Stimulated activated CD8-positive, alpha-beta memory T cell treated with anti-CD3 and anti-CD28 coated beads, Interleukin-7, amount 100 ng/mL, for 4 hours (primary cell): ENCODE data around the gene NCAPG2.
"Not testable (repeated sequence)": the region's sequence is repeated elsewhere in the genome, so short reads cannot be mapped to it uniquely, and the experiment has no call there.

Source experiments
- DNase-seq, 2 donors: peaks; one replicate each; pipeline ENCODE4 v3.0.0-alpha.2; 2020; ENCODE audit warnings: low read depth in 2 of 2

The NCAPG2 gene

DNA sequence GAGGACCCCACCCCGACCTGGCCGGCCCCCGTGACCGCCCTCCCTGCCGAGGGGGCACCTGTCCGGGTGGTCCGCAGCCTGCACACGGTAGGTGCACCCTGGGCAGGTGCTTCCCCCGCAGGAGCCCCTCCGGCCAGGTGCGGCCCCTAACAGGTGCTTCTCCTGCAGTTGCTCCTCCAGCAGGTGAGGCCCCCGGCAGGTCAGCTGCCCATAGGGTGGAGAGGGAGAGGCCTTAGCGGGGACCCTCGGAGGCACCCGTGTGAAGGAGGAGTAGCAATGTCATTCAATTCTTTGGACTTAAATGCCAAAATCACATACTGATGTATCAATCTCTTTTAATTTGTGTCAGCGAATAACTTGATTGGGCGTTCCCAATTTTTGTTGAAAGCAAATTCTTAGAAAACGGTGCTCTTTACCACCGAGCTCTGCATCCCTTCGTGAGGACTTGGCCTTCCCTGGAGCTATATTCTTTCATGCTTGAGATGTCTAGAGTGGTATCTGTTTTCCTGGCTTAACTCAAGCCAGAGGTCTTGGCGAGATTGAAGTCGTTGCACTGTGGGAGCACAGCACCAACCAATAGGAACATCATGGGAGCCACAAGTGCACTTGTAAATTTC is 738 bp upstream of the NCAPG2 start:
- no peak for DNase-seq

DNA sequence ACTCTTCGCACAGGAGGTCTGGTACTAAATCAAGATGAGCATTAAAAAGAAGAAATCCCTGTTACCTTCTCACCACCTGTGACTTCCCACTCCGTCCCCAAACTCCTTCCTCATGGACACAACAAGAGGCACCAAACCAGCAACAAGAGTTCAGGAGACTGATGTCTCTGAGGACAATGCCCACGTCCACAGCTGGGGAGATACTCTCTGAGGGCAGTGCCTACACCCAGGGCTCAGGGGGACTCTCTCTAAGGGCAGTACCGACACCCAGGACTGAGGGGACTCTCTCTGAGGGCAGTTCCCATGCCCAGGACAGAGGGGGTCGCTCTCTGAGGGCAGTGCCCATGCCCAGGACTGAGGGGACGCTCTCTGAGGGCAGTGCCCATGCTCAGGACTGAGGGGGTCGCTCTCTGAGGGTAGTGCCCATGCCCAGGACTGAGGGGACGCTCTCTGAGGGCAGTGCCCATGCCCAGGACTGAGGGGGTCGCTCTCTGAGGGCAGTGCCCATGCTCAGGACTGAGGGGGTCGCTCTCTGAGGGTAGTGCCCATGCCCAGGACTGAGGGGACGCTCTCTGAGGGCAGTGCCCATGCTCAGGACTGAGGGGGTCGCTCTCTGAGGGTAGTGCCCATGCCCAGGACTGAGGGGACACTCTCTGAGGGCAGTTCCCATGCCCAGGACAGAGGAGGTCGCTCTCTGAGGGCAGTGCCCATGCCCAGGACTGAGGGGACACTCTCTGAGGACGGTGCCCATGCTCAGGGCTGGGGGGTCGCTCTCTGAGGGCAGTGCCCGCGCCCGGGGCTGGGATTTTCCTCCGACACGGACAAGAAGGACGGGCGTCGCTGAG is 703 bp downstream of the NCAPG2 start:
- DNase-seq: not testable (repeated sequence)

DNA sequence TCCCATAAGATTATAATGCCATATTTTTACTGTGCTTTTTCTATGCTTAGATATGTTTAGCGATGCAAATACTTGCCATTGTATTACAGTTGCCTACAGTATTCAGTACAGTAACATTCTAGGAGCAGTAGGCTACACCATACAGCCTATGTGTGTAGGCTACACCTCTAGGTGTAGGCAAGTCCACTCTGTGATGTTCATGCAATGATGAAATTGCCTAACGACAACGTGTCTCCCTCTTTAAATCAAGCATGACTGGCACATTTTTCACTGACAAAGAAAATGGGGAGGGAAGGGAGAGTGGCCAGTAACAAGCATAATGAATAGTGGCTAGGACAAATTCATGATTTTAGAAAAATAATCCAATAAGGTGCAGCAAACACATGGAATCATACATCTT is 1.7 kb downstream of the NCAPG2 start:
- DNase-seq: no peak

DNA sequence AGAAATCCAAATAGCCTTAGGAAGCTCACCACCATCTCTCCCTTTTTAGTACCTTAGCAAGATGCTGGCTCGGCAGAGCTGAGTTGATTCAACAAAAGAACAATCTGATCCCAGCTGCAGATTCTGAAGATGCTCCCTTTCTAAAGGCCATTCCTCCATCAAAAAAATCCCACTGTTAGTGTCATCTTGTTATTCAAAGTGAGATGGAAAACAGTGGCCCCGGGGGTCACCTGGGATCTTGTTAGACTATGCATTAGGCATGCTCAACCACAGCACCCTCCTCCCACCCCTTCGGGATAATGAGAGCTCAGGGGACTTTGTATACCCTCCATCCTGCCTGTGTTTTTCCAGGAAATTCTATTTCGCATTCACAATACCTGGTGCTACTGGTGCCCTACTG is 2.4 kb downstream of the NCAPG2 start:
- DNase-seq: no peak

DNA sequence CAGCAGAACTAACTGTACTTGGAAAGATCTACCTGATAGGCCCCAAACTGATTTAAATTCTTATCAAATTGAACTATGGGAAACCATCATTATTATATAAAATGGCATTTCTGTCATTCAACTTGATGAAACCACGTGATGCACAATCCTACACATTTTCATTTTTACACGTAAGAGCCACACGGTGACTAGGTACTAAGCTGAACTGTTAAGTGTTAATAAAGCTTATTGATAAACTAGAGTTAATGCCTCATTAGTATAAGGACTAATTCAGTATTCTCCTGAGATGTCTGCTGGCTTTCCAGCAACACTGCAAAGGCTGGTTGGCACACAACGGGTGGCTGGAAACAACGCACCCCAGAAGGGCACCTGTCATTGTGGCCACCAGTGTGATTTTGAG is 4.6 kb downstream of the NCAPG2 start:
- DNase-seq: no peak

DNA sequence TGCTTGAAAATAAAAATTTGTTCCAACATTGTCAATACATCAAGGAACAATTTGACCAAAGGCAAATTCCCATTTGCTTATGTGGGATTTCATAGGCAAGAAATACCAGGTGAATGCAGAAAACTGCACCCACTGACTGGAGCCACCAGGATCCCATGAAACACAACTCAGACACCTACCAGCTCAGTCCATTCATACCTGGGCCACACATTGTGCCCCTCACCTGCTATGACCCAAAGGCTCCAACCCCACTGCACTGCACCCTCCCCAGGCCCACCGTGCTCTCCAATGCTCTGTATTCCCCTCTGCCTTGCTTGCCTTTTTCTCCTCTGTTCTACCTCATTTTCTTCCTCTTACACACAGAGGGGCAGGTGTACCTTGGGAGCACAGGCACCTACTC is 5.3 kb downstream of the NCAPG2 start:
- DNase-seq: no peak

DNA sequence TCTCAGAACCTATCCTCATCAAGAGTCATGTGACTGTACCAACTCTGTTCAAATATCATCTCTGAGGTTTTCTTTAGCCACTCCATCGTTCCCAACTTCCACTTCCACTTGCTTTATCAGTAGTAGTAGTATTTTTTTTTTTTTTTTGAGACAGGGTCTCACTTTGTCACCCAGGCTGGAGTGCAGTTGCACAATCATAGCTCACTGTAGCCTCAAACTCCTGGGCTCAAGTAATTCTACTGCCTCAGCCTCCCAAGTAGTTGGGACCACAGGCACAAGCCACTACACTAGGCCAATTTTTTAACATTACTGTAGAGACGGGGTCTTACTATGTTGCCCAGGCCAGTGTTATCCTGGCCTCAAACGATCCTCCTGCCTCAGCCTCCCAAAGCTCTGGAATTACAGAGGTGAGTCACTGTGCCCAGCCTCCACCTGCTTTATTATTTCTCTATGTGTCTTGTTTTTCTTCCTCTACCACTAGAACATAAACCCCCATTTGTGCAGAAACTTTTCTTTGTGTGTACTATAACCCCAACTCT is 5.9 kb downstream of the NCAPG2 start:
- no peak for DNase-seq

DNA sequence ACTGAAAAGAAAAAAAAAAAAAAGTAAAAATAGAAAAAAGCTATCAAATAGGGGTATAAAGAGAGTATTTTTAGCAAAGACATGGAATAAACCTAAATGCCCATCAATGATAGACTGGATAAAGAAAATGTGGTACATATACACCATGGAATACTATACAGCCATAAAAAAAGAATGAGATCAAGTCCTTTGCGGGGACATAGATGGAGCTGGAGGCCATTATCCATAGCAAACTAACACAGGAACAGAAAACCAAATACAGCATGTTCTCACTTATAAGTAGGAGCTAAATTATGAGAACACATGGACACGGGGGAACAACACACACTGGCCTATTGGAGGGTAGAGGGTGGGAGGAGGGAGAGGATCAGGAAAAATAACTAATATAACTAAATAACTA is 7.0 kb downstream of the NCAPG2 start:
- not testable (repeated sequence) for DNase-seq

DNA sequence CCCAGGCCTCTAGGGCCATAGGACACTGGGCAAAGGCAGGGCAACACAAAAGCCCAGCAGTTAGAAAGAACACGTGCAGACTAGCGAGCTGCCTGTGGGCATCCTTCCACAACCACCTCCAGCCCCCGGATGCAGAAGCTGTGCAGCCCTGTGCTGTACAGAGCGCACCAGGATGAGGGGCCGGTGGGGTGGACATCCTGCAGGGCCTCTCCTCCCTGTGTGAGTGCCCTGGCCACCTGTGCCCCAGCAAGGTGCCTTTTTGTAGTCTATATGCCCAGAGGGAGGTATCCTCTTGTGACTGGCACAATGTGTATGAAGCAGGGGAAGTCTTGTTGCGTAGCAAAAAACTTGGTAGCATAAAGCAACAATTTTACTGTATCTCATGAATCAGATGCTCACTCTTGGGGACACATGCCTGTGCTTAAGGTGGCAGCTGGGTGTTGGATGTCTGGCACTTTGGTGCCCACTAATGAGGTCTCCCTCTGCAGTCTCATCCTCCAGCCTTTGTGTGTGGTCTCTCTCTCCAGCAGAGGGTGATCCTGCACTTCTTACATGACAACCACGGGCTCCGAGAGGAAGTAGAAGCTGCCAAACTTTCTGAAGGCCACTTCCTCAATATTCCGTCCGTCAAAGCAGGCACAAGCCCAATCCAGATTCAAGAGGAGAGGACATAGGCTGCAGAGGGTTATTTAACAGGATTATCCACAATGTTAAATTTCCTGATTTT is 8.7 kb downstream of the NCAPG2 start:
- DNase-seq: peak; percentile 32 to 34

DNA sequence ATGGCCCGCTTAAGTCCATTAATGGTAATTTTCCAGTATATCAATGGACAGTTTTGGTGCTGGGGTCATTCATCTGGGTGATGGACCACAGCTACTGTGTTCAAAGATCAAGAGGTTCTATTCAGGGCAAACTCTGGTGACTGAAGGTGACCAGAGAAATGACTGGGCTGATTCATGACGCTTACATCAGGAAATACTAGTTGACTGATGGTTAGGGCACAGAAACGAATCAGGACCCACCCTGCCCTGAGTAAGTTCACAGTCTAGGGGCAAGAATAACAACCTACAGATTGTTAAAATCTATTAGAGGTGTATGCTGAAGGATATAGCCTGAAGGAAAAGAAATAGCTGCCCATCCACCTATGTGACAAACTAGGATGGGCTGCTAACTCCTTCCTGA is 9.5 kb downstream of the NCAPG2 start:
- no peak for DNase-seq

DNA sequence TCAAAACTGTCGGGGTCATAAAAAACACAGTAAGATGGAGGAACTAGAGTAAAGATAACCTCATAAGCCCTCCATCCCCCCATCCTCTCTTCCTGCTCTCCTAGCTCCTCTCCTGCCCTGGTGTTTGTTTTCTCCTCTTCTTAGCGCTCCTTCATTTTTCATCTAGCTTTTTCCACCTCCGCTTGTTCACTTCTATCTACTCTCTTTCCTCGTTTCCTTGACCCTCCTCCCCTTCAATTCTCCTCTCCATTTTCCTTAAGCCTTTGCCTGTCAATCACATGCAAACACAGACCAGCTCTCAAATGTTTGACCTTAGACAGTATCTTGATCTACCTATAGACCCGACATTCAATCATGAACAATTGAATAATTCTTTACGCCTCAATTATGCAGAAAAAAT is 10.0 kb downstream of the NCAPG2 start:
- no peak for DNase-seq

DNA sequence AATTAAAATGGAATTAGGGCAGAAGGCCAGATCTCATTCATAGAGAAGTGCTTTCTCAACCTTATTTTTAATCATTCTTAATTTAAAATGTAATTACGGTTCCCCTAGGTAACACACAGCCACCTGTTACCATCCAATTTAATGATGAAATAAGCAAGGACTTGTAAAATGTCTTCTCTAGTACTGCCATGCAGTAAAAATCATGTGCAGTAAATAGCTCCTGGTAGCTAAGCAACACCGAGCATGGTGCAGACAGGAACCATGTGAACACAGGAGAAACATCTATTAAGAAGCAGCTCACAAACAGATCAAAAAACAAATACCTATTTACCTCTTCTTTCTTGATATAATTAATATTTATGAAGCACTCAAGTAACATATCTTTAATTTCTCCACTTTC is 15.1 kb downstream of the NCAPG2 start:
- DNase-seq: no peak

DNA sequence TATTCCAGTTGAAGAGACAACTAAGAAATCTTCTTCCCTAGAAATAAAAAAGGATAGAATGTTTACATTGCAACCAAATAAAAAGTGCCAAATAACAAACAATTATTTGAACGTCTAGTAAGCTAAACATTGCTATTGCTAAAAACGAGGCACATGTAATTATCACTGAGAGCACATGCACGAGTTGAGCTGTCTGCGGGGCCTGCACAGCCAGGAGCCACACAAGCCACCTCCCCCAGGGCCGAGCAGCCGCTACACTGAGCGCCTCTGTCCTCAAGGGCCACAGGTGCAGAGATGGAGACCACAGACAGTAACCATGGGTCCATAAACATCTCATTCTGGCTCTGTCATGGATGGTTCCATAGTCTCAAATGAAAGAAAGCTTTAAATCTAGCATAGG is 17.2 kb downstream of the NCAPG2 start:
- no peak for DNase-seq

DNA sequence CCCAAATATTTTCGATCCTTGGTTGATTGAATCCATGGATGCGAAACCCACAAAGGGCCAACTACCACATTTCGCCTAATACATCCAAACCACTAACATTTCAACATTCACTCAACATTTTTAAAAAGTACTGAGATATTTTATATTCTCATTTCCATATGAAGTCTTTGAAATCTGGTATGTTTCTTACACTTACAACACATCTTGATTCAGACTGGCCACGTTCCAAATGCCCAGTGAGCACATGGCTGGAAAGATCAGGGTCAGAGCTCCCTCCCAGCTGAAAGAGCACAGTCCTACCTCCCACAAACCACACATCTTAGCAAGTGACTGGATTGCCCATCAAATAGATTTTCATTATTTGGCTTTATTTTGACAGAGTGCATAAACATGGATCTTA is 18.9 kb downstream of the NCAPG2 start:
- DNase-seq: no peak

DNA sequence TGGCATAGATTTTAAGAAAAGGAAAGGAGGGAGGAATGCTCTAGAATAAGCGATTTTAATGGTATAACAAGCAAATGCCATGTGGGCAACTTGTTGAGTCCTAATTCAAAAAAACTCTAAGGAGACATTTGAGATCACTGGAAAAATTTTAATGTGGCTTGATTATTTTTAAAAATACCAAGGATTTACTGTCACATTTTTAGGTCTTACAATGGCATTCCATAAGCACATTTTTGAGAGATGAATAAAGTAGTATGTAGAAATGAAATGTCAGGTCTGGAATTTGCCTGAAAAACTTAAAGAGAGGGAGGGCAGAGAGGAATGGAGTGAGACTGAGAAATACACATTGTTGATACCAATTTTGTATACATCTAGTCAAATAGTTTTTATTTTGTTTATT is 20.3 kb downstream of the NCAPG2 start:
- DNase-seq: no peak

DNA sequence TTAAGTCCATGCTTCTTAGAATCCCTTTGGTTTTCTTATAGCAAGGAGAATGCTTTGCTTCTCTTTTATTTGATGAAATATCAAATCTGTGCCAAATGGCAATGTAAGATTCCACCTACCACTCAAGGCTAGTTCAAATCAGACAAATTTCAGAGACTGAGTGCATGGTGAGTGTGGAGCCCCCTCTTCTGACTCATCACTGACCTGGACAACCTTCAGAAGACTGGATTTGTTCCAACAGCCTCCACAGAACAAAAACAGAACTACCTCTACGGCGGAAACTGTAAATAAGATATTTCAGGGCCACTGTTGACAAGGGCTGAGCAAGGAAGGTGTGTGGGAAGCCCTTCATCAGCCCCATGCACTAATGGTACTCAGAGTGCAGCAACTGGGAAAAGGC is 21.1 kb downstream of the NCAPG2 start:
- no peak for DNase-seq

DNA sequence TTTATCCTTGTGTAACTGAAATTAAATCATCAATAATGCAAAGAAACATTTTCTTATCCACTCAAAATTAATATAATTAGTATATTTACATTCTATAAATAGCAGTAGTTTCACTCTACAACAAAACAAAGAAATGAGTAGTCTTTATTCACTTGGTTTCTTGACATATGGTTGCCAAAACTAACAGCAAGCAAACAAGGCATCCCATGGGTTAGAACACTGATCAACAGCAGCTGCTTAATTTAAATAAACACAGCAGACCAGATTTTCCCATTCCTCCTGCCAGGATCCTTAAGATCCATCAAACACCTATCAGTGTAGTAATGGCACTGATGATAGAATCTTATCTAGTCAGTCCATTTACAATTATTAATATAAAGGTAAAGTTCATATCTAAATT is 22.1 kb downstream of the NCAPG2 start:
- no peak for DNase-seq

DNA sequence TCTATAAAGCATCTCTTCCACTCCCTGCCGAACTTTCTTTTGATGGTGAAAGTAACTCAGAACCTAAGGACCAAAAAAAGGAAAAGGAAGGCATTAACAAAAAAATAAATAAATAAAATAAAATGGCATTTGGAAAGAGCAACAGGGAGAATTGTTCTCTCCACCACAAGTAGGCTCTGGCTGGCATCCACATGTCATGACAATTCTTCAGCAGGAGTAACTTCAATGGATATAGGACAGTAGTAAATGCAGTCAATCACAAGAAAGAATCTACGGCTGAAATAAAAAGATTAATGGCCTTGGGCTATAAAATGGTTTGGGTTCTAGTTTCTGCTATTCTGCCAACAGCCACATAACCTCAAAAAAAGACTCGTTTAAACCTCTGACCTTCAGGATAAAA is 23.9 kb downstream of the NCAPG2 start:
- no peak for DNase-seq

DNA sequence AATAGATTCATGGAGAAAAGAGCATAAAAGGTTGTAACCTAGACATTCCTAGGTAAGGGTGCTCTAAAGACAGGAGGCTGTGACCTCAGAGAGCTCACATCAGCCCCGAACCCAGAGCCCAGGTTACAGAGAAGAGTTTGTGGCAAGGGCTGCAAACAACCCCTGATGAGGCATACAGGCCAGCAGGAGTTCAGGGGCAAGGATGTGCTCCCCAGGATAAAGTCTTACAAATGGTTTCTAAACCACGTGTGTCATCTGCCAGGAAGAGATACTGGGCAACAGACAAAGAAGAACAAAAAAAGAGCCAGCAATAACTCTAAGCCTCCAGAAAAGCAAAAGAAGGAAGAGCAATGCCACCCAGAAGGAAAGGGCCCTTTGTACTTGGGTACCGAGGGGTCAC is 27.7 kb downstream of the NCAPG2 start:
- no peak for DNase-seq

DNA sequence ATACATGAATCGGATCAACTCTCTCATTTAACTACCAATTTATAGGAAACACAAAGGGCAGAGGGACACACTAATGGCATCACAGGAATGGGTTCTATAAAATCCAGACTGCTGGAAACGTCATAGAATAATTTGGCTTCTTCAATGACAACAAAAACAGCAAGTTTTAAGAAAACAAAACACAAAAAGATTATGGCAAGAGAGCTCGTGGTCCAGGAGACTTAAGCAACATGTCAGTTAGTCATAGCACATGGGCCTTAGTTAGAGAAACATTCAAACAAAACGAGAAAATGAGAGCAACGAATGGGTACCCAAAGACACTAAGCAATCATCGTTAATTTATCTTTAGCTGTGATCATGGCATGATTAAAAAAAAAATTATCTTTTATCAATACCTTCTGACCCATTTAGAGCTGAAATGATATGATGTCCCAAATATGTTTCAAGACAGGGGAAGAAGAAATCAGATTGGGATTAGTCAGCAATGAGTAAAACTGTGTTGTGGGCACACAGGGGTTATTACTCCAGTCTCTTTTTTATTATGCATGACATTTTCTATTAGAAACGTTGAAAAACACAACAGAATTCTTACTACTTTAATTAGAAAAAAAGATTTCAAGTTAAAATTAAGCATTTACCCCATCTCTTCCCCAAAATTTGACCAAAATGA is 28.3 kb downstream of the NCAPG2 start:
- DNase-seq: no peak

DNA sequence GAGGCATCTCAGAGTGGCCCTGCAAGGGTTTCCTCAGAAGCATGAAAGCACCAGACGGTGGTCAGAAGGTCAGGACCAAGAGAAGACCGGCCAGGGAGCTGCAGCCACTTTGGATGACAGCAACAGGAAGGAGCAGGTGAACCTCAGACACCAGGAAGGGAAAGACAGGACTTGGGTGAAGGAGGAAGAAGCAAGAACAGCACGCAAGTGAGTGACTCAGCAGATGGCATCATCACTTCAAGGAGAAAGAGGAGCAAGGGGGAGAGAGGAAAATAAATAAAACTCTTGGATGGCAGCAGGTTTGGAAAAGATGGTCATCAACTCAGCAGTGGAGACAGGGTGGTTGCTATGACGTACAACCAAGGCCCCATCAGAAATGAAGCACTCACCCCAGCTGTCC is 31.6 kb downstream of the NCAPG2 start:
- DNase-seq: no peak

DNA sequence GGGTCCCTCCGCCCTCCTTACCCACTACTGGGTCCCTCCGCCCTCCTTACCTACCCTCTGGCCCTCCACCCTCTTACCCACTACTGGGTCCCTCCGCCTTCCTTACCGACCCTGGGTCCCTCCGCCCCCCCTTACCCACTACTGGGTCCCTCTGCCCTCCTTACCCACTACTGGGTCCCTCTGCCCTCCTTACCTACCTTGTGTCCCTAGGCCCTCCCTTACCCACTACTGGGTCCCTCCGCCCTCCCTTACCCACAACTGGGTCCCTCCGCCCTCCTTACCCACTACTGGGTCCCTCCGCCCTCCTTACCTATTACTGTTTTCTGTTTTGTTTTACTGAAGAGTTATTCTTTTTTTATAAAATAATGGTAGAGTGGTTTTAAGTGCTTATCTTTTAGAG is 36.5 kb downstream of the NCAPG2 start:
- not testable (repeated sequence) for DNase-seq
